H1 (cell line): ENCODE measurements around the gene SWI5. TPM values are rescaled to one million over a fixed set of nuclear protein-coding genes. Genes with fewer than 3 reads are reported as not detected.

Experiments
- CTCF ChIA-PET: fragments of 300-600 bp; sonication (Branson Sonifier 250); formaldehyde crosslinking; loops from one replicate; lab custom pipeline; 2021; ENCODE audit not compliant: partially characterized antibody; lab: Charles Lee
- POLR2A ChIA-PET: fragments of 300-600 bp; sonication (Branson Sonifier 250); formaldehyde crosslinking; loops from one replicate; lab custom pipeline; 2021; ENCODE audit warnings: inconsistent platforms; ENCODE audit not compliant: partially characterized antibody; lab: Charles Lee
- DNase-seq, 2 experiments: peaks; one replicate each; pipeline versions ENCODE4 v3.0.0 to v3.0.0-alpha.2; 2010 to 2022; ENCODE audit warnings: low spot score in 2 of 2, low read depth in 1 of 2, mixed read lengths in 1 of 2
- FAIRE-seq: peaks from 2 replicates; lab custom pipeline; 2011; peaks lifted over from hg19 to GRCh38; lab: Jason Lieb, UNC
- H2AFZ ChIP-seq: 2 replicates; pipeline ENCODE4 v1.8.1; 2012; ENCODE audit warnings: low read length, inconsistent platforms
- H2AK5ac ChIP-seq: 2 replicates; pipeline ENCODE4 v1.6.1; 2013; ENCODE audit warnings: low read depth, low read length
- H2BK120ac ChIP-seq: replicated peaks from 2 replicates; pipeline ENCODE3; 2013; ENCODE audit warnings: low read depth, low read length, inconsistent platforms
- H2BK12ac ChIP-seq: 2 replicates; pipeline ENCODE4 v1.6.1; 2013; ENCODE audit warnings: low read depth, low read length
- H2BK15ac ChIP-seq: 2 replicates; pipeline ENCODE4 v1.6.1; 2013; ENCODE audit warnings: low read length
- H2BK20ac ChIP-seq: 2 replicates; pipeline ENCODE4 v1.6.1; 2013; ENCODE audit warnings: low read length
- H2BK5ac ChIP-seq: 2 replicates; pipeline ENCODE4 v1.6.1; 2013; ENCODE audit warnings: low read depth, low read length
- H3K14ac ChIP-seq: 2 replicates; pipeline ENCODE4 v1.6.1; 2013; ENCODE audit warnings: inconsistent platforms; ENCODE audit not compliant: insufficient read length
- H3K18ac ChIP-seq: 2 replicates; pipeline ENCODE4 v1.6.1; 2013; ENCODE audit warnings: low read length; ENCODE audit errors: extremely low read depth
- H3K23ac ChIP-seq: 2 replicates; pipeline ENCODE4 v1.6.1; 2013; ENCODE audit warnings: inconsistent platforms; ENCODE audit not compliant: insufficient read length
- H3K23me2 ChIP-seq: 2 replicates; pipeline ENCODE4 v1.6.1; 2013; ENCODE audit warnings: low read depth, low read length
- H3K27ac ChIP-seq: 2 replicates; pipeline ENCODE4 v1.6.1; 2011; ENCODE audit warnings: low read depth, low read length, inconsistent platforms
- H3K27me3 ChIP-seq, 4 experiments: replicated peaks in 1 of 4; 1 replicate in 1 of 4; 2 replicates in 3 of 4; pipeline versions ENCODE4 v1.6.1 to v1.8.1; 2011 to 2013; ENCODE audit warnings: low read length in 3 of 4, mild to moderate bottlenecking in 3 of 4, inconsistent platforms in 2 of 4, mixed read lengths in 2 of 4, moderate library complexity in 1 of 4; ENCODE audit not compliant: control insufficient read depth in 3 of 4, insufficient read depth in 3 of 4; ENCODE audit errors: extremely low read depth in 1 of 4
- H3K36me3 ChIP-seq, 4 experiments: 2 replicates each; pipeline versions ENCODE4 v1.6.1 to v1.8.1; 2011 to 2013; ENCODE audit warnings: mild to moderate bottlenecking in 4 of 4, low read length in 3 of 4, moderate library complexity in 2 of 4, control low read depth in 1 of 4, inconsistent platforms in 1 of 4; ENCODE audit not compliant: insufficient read depth in 4 of 4, control insufficient read depth in 2 of 4
- H3K4ac ChIP-seq: replicated peaks from 2 replicates; pipeline ENCODE3; 2013; ENCODE audit warnings: low read length, low read depth, mixed read lengths, inconsistent platforms; ENCODE audit not compliant: insufficient read length
- H3K4me1 ChIP-seq, 4 experiments: replicated peaks in 1 of 4; 1 replicate in 1 of 4; 2 replicates in 3 of 4; pipeline versions ENCODE4 v1.6.1 to v1.8.1; 2011 to 2013; ENCODE audit warnings: low read length in 3 of 4, inconsistent platforms in 2 of 4, mixed read lengths in 1 of 4; ENCODE audit not compliant: insufficient read depth in 4 of 4, control insufficient read depth in 3 of 4
- H3K4me2 ChIP-seq, 2 experiments: 2 replicates each; pipeline versions ENCODE4 v1.6.1 to v1.8.1; 2011 to 2013; ENCODE audit warnings: low read depth in 2 of 2, low read length in 2 of 2, control low read depth in 1 of 2, inconsistent platforms in 1 of 2, mild to moderate bottlenecking in 1 of 2; ENCODE audit not compliant: insufficient read depth in 1 of 2
- H3K4me3 ChIP-seq, 4 experiments: fragments of 200-600, 300-600 bp in 1 of 4; sonication (generic), shearing (Covaris generic), sonication (Bioruptor Twin) in 1 of 4; 2 replicates each; pipeline versions ENCODE4 v1.5.1 to v1.8.1; 2011 to 2016; ENCODE audit warnings: low read length in 4 of 4, low read depth in 3 of 4, control low read depth in 2 of 4, inconsistent platforms in 2 of 4, mild to moderate bottlenecking in 2 of 4, mixed read lengths in 1 of 4, moderate library complexity in 1 of 4; ENCODE audit not compliant: insufficient read depth in 2 of 4; ENCODE audit errors: extremely low read depth in 1 of 4
- H3K56ac ChIP-seq: replicated peaks from 2 replicates; pipeline ENCODE3; 2013; ENCODE audit warnings: low read depth, mild to moderate bottlenecking, mixed read lengths, low read length, inconsistent platforms; ENCODE audit not compliant: insufficient read length
- H3K79me1 ChIP-seq: 2 replicates; pipeline ENCODE4 v1.6.1; 2013; ENCODE audit warnings: low read depth, low read length, control low read depth
- H3K79me2 ChIP-seq, 2 experiments: 2 replicates each; pipeline versions ENCODE4 v1.6.1 to v1.8.1; 2012 to 2013; ENCODE audit warnings: low read length in 2 of 2, mild to moderate bottlenecking in 2 of 2, inconsistent platforms in 1 of 2; ENCODE audit not compliant: insufficient read depth in 2 of 2, control insufficient read depth in 1 of 2
- H3K9ac ChIP-seq, 4 experiments: replicated peaks in 1 of 4; 1 replicate in 1 of 4; 2 replicates in 3 of 4; pipeline versions ENCODE4 v1.6.1 to v1.8.1; 2011 to 2013; ENCODE audit warnings: low read depth in 3 of 4, low read length in 3 of 4, control low read depth in 2 of 4, mild to moderate bottlenecking in 2 of 4, moderate library complexity in 2 of 4, inconsistent platforms in 1 of 4; ENCODE audit errors: extremely low read depth in 1 of 4
- H3K9me3 ChIP-seq, 2 experiments: 2 replicates each; pipeline versions ENCODE4 v1.6.1 to v1.8.1; 2012 to 2013; ENCODE audit warnings: mild to moderate bottlenecking in 2 of 2, moderate library complexity in 2 of 2, control low read depth in 1 of 2, inconsistent platforms in 1 of 2, low read depth in 1 of 2, low read length in 1 of 2, mixed read lengths in 1 of 2; ENCODE audit not compliant: insufficient read depth in 2 of 2
- H4K20me1 ChIP-seq, 2 experiments: replicated peaks in 1 of 2; 2 replicates each; pipeline versions ENCODE3 to v1.8.1; 2011 to 2013; ENCODE audit warnings: inconsistent platforms in 2 of 2, low read length in 2 of 2, mild to moderate bottlenecking in 1 of 2; ENCODE audit not compliant: insufficient read depth in 2 of 2, control insufficient read depth in 1 of 2
- H4K5ac ChIP-seq: 2 replicates; pipeline ENCODE4 v1.6.1; 2013; ENCODE audit warnings: low read length, low read depth, mixed read lengths, inconsistent platforms; ENCODE audit not compliant: insufficient read length
- H4K8ac ChIP-seq: 2 replicates; pipeline ENCODE4 v1.8.0; 2013; ENCODE audit warnings: mild to moderate bottlenecking, moderate library complexity, low read length, inconsistent platforms; ENCODE audit not compliant: insufficient read depth; ENCODE audit errors: extremely low read depth
- H4K91ac ChIP-seq: replicated peaks from 2 replicates; pipeline ENCODE3; 2013; ENCODE audit warnings: low read length, mixed read lengths, inconsistent platforms; ENCODE audit not compliant: insufficient read length
- CBX5 ChIP-seq: fragments of 300-800, 300-1000 bp; sonication (generic); IDR thresholded peaks from 2 replicates; pipeline ENCODE4 v1.7.1; 2016; ENCODE audit warnings: antibody characterized with exemption, low read length, low read depth
- CBX8 ChIP-seq: fragments of 300-800, 300-1000 bp; sonication (generic); IDR thresholded peaks from 2 replicates; pipeline ENCODE4 v1.7.1; 2016; ENCODE audit warnings: low read depth, low read length, borderline replicate concordance
- EP300 ChIP-seq, 2 experiments: IDR thresholded peaks; 1 replicate in 1 of 2; 2 replicates in 1 of 2; pipeline ENCODE4 v1.6.1; 2011 to 2012; ENCODE audit warnings: low read depth in 2 of 2, low read length in 2 of 2, mild to moderate bottlenecking in 2 of 2, borderline replicate concordance in 1 of 2, inconsistent platforms in 1 of 2, moderate library complexity in 1 of 2
- RNF2 ChIP-seq: fragments of 200-900, 300-1000 bp; sonication (generic); IDR thresholded peaks from 2 replicates; pipeline ENCODE4 v1.7.1; 2016; ENCODE audit warnings: borderline replicate concordance, low read depth, mild to moderate bottlenecking, antibody characterized with exemption, low read length; ENCODE audit not compliant: poor library complexity, severe bottlenecking; ENCODE audit errors: missing control alignments
- SP2 ChIP-seq: IDR thresholded peaks from 2 replicates; pipeline ENCODE4 v1.6.1; 2012; ENCODE audit warnings: mild to moderate bottlenecking, low read length, inconsistent platforms
- YY1 ChIP-seq: IDR thresholded peaks from 2 replicates; pipeline ENCODE4 v1.6.1; 2011; ENCODE audit warnings: low read depth, mild to moderate bottlenecking, low read length
- WGBS, 2 experiments: shearing (Covaris generic) in 1 of 2; methylation state at CpG; one replicate each; pipeline versions ENCODE4 v1.1.6 to v1.1.7; 2013 to 2015; ENCODE audit warnings: low lambda C conversion rate in 2 of 2, mixed read lengths in 2 of 2, inconsistent platforms in 1 of 2, low coverage in 1 of 2, missing lambda C conversion rate in 1 of 2; ENCODE audit not compliant: insufficient replicate concordance in 2 of 2, insufficient coverage in 1 of 2, insufficient read length in 1 of 2; ENCODE audit errors: extremely low coverage in 1 of 2, missing lambda C conversion rate in 1 of 2; 5-methylcytosine and 5-hydroxymethylcytosine counted together
- polyA plus RNA-seq, 7 experiments: library from polyadenylated mRNA; depleted of rRNA in 3 of 7; stranded (reverse) in 5 of 7; unstranded in 2 of 7; fragments of >200 nt in 5 of 7; fragments of 200-250 nt in 2 of 7; gene quantifications; 1 replicate in 5 of 7; 2 replicates in 1 of 7; 4 replicates in 1 of 7; pipeline versions ENCODE4 v1.2.1 to v1.2.3, GENCODE V29; 2011 to 2013; ENCODE audit warnings: missing spikeins in 2 of 7, mixed read lengths in 2 of 7
- total RNA-seq: library from RNA; stranded (reverse); fragmentation: NEBNext Ultra II Directional; extraction: Animal tissue kit (Norgen Biotek cat#: 25700); gene quantifications from 2 replicates; pipeline ENCODE4 v1.2.1, GENCODE V29; 2021

Gene SWI5
- total and polyA plus RNA-seq, 2 of the 8 experiments (the other 6 are each of a cell fraction or from before 2014, with no cell fraction given), result 29.0 to 59.5 TPM

- Histone ChIP-seq H2BK120ac (no peak overlapping the region), H3K4me3 (no peak overlapping the region), H2BK12ac (no peak overlapping the region), H2BK5ac (no peak overlapping the region), H3K56ac (no peak overlapping the region), H3K4ac (no peak overlapping the region), H2BK20ac (no peak overlapping the region), H3K9ac (no peak overlapping the region), H4K8ac (no peak overlapping the region), H4K5ac (no peak overlapping the region), H3K14ac (no peak overlapping the region), H3K4me1 (no peaks in the 10 kb centered on the region; a peak in 2 of 7 replicates), H3K27me3 (no peaks in the 10 kb centered on the region), H3K79me1 (peaks cover 4% of the 10 kb centered on the region; the same call in 1 of the 2 replicates), H2AK5ac (no peak overlapping the region), H4K91ac (no peak overlapping the region), H3K23me2 (0 out of 2 replicates have a peak, but pooled peaks cover 2% of the 10 kb centered on the region), H3K79me2 (peaks cover 0 to 13% of the 10 kb centered on the region in 2 experiments; a peak in 2 of 4 replicates), H2BK15ac (no peak overlapping the region), H3K9me3 (no peaks in the 10 kb centered on the region), H4K20me1 (no peaks in the 10 kb centered on the region), H3K27ac (no peak overlapping the region), H3K23ac (no peak overlapping the region), H3K36me3 (peaks cover 0 to 32% (median 25%) of the 10 kb centered on the region in 4 experiments; a peak in 7 of 8 replicates), H2AFZ (no peak overlapping the region), H3K4me2 (no peak overlapping the region), H3K18ac (no peak overlapping the region)
- FAIRE-seq, result no peak
- POLR2A ChIA-PET, result interaction anchor here (1.3 to 1.5 kb wide), 2 partner anchors 9 to 11 kb away, joined by 3 to 4 read pairs; no protein-coding TSS in a partner anchor
- CTCF ChIA-PET, result interaction anchor here (1.1 kb wide), 1 partner anchor 24 kb away, joined by 3 read pairs; no protein-coding TSS in a partner anchor
- WGBS, 2 experiments, result 87% methylated on average over 2 of the region's 2 CpGs; no CpG with 5 or more reads in 1 of the 2 experiments
- DNase-seq, result no peak
- TF ChIP-seq EP300 (IDR thresholded peaks at IDR 0.05; ENCODE audit: borderline replicate concordance in 1 of 2, low read depth in 2 of 2, low read length in 2 of 2) (no peak), SP2 (no peak), CBX8 (no peak), RNF2 (no peak), YY1 (no peak), CBX5 (no peak)
Observed at GRCh38 chr9:128317629-128318028, 41.6 kb downstream of the SWI5 start.
